Measurements from ENCODE around the gene HOXC10. TPM values are rescaled to one million over a fixed set of nuclear protein-coding genes. Genes with fewer than 3 reads are reported as not detected.

The HOXC10 gene
- total and polyA plus RNA-seq, 2 donors (not counting 3 experiments of a cell fraction or from before 2014, with no cell fraction given): 0.18 TPM; not detected in 1

GRCh38 chr12:53980802-53981496, 4.0 kb upstream of the HOXC10 start:
- Histone ChIP-seq H2AFZ (ENCODE audit: low read depth, low read length) (no peak overlapping the region), H3K4me1 (ENCODE audit: control insufficient read depth, extremely low read depth, insufficient read depth, low read length) (no peaks in the 10 kb centered on the region), H3K9ac (replicated peaks; ENCODE audit: extremely low read depth, insufficient read depth, low read length) (no peak overlapping the region), H3K27me3 (ENCODE audit: control insufficient read depth in 2 of 2, insufficient read depth in 2 of 2, low read length in 2 of 2) (peaks cover 85 to 91% of the 10 kb centered on the region in 2 experiments), H3K9me1 (replicated peaks; ENCODE audit: control insufficient read depth, extremely low read depth, insufficient read depth, low read length) (no peaks in the 10 kb centered on the region), H4K20me1 (replicated peaks; ENCODE audit: control insufficient read depth, extremely low read depth, insufficient read depth, low read length) (no peaks in the 10 kb centered on the region), H3K4me2 (ENCODE audit: insufficient read depth, low read length) (no peak overlapping the region), H3K9me3 (replicated peaks; ENCODE audit: control insufficient read depth, insufficient read depth, low read length) (no peaks in the 10 kb centered on the region), H3K36me3 (ENCODE audit: control insufficient read depth in 2 of 2, extremely low read depth in 1 of 2, insufficient read depth in 2 of 2, low read length in 2 of 2) (no peaks in the 10 kb centered on the region), H3K27ac (ENCODE audit: insufficient read depth, low read depth, low read length) (no peak overlapping the region), H3K79me2 (ENCODE audit: control insufficient read depth, insufficient read depth, low read length) (no peaks in the 10 kb centered on the region), H3K4me3 (replicated peaks in 1 of 3; ENCODE audit: insufficient read depth in 1 of 3, low read depth in 1 of 3, low read length in 3 of 3) (no peak overlapping the region)
- POLR2A ChIA-PET: no interaction called here
- CTCF ChIA-PET: interaction anchor here (1.5 kb wide), 1 partner anchor 10 kb away, joined by 3 read pairs; no protein-coding TSS in a partner anchor
- no peak for TF ChIP-seq CTCF (IDR thresholded peaks at IDR 0.05; ENCODE audit: extremely low read depth in 1 of 2, insufficient read depth in 1 of 2, low read depth in 1 of 2, low read length in 2 of 2)
- TF ChIP-seq GATA2 (IDR thresholded peaks at IDR 0.05; ENCODE audit: insufficient read depth, insufficient read length, low read depth, low read length): no peak
- TF ChIP-seq POLR2A (IDR thresholded peaks at IDR 0.05; ENCODE audit: low read depth, low read length): no peak
- no peak for TF ChIP-seq JUN (IDR thresholded peaks at IDR 0.05; ENCODE audit: borderline replicate concordance, insufficient read depth, insufficient read length, low read depth)
- TF ChIP-seq MAX (IDR thresholded peaks at IDR 0.05; ENCODE audit: insufficient read depth, insufficient read length): no peak
- TF ChIP-seq POLR2AphosphoS5 (IDR thresholded peaks at IDR 0.05; ENCODE audit: insufficient read depth, low read depth, low read length): no peak
- no peak for TF ChIP-seq EZH2 (IDR thresholded peaks at IDR 0.05; ENCODE audit: borderline replicate concordance, low read depth, low read length, severe bottlenecking)
- TF ChIP-seq MYC (IDR thresholded peaks at IDR 0.05; ENCODE audit: low read depth, low read length): no peak
- TF ChIP-seq FOS (IDR thresholded peaks at IDR 0.05; ENCODE audit: borderline replicate concordance, insufficient read depth, low read length): no peak
- BruUV-seq (replicated peaks): no TSS peak
- intact Hi-C loops (cut with micrococcal nuclease) (no loop called here), dilution Hi-C loops (cut with MboI; ENCODE audit: extremely low pct_ligation_motif_present, low sequenced_read_pairs) (no loop called here)
- DNase-seq (ENCODE audit: low read depth, low spot score) (no peak), FAIRE-seq (no peak)

Data from endothelial cell of umbilical vein (primary cell).